Ovary (tissue), 9 donors: ENCODE measurements around the gene UST. TPM values are rescaled to one million over a fixed set of nuclear protein-coding genes. Genes with fewer than 3 reads are reported as not detected.

Source experiments
- DNase-seq, 5 donors: peaks; one replicate each; pipeline ENCODE4 v3.0.0-alpha.2; 2019 to 2020
- H3K27ac ChIP-seq, 2 donors: fragments of 200-600 bp; one replicate each; pipeline versions ENCODE4 v1.5.1 to v1.8.0; 2019 to 2022
- H3K27me3 ChIP-seq: fragments of 200-600 bp; one replicate; pipeline ENCODE4 v1.8.0; 2022
- H3K36me3 ChIP-seq: fragments of 200-600 bp; sonication (generic); one replicate; pipeline ENCODE4 v1.5.1; 2019
- H3K4me1 ChIP-seq: one replicate; pipeline ENCODE4 v1.8.1; 2013; ENCODE audit warnings: mild to moderate bottlenecking, moderate library complexity; ENCODE audit not compliant: insufficient read depth
- H3K4me3 ChIP-seq: fragments of 200-600 bp; sonication (generic); one replicate; pipeline ENCODE4 v1.5.1; 2017
- H3K9me3 ChIP-seq, 2 donors: fragments of 200-600 bp in 1 of 2; sonication (generic) in 1 of 2; one replicate each; pipeline versions ENCODE4 v1.5.1 to v1.8.1; 2013 to 2019; ENCODE audit warnings: mild to moderate bottlenecking in 1 of 2, moderate library complexity in 1 of 2
- CTCF ChIP-seq, 3 donors: fragments of 450-650 bp in 2 of 3; fragments of 200-600 bp in 1 of 3; IDR thresholded peaks; one replicate each; pipeline versions ENCODE4 v1.5.1 to v1.8.0; 2016 to 2022; ENCODE audit warnings: antibody characterized with exemption in 3 of 3, mild to moderate bottlenecking in 1 of 3
- EP300 ChIP-seq: sonication (generic); formaldehyde crosslinking; IDR thresholded peaks from one replicate; pipeline ENCODE4 v1.6.1; 2017; ENCODE audit warnings: antibody characterized with exemption
- POLR2A ChIP-seq: fragments of 450-650 bp; IDR thresholded peaks from one replicate; pipeline ENCODE4 v1.6.1; 2017; ENCODE audit warnings: antibody characterized with exemption, mild to moderate bottlenecking, moderate library complexity
- WGBS, 3 donors: extraction: QIAGEN DNeasy Blood & Tissue Kit in 1 of 3; methylation state at CpG; one replicate each; pipeline versions ENCODE4 v1.1.5 to v1.1.7; 2013 to 2017; 5-methylcytosine and 5-hydroxymethylcytosine counted together
- intact Hi-C, 4 donors: fragments of 100-400 bp; cut with DNase I; formaldehyde crosslinking; loops; one replicate each; pipeline versions ENCODE4 v1.11.0 to v1.15.1; 2022 to 2023
- polyA plus RNA-seq, 2 donors: library from polyadenylated mRNA; stranded (reverse); fragments of 200-250 nt in 1 of 2; fragments of 350-450 nt in 1 of 2; fragmentation: Illumina TruSeq in 1 of 2; extraction: RNeasy Lipid Tissue Mini Kit (QIAGEN cat#74804) in 1 of 2; gene quantifications; one replicate each; pipeline ENCODE4 v1.2.3, GENCODE V29; 2013 to 2014
- total RNA-seq, 7 donors: library from RNA; depleted of rRNA in 2 of 7; stranded (reverse); fragments of >200 nt in 2 of 7; fragmentation: NEBNext Ultra II Directional in 3 of 7; extraction: Animal tissue kit (Norgen Biotek cat#: 25700) in 3 of 7; gene quantifications; one replicate each; pipeline versions ENCODE4 v1.1.0 to v1.2.4, GENCODE V29; 2016 to 2023
- donor health status: DM: no; HTN: no; CAD: no; lungs with moderate emphysema.
- donor health status: DM: no; HTN: no; CAD: no.
- donor health status: Bipolar disorder and iron deficiency.
- donor health status: DM: yes; HTN: yes; CAD: no.
- donor health status: DM: no; HTN: no; CAD: no.
- donor health status: DM: yes; HTN: yes; CAD: no.

The UST gene
- total and polyA plus RNA-seq, 9 donors, result 11.8 to 20.1 (median 16.5) TPM

DNA sequence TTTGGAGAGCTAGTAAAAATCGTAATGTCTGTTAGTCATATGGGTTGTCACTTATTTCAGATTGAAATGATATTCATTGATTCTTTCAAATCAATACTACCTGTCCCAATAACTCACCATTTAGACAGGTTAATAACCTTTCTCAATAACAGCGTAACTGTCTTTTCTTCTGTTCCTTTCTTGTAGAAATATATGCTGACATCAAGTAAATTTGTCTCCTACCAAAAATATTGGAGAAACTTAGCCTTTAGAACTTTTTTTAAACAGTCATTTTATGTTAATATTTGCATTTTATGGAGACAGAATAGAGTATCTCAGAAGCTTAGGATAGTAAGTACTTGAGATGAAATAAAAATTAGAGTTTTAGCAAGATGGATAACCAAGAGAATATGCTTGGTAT lies 278.2 kb downstream of the UST start:
- WGBS, 3 donors, result 94 to 95% (median 95%) methylated on average over 2 of the region's 2 CpGs
- no peak for DNase-seq
- H3K27ac ChIP-seq, result peak overlapping the region in 1 of 2 donors; percentile 33
- intact Hi-C loops, result loop anchor here in 3 of 4 donors (5.0 to 10.0 kb wide), 4 partner anchors 450 to 497 kb away; no protein-coding TSS in a partner anchor
- no peaks in the 10 kb centered on the region for H3K27me3 ChIP-seq
- no peaks in the 10 kb centered on the region for H3K36me3 ChIP-seq
- no peaks in the 10 kb centered on the region for H3K4me1 ChIP-seq
- no peak for TF ChIP-seq EP300
- TF ChIP-seq CTCF (IDR thresholded peaks at IDR 0.05), result no peak
- no peak for TF ChIP-seq POLR2A
- H3K4me3 ChIP-seq, result no peak overlapping the region
- no peaks in the 10 kb centered on the region for H3K9me3 ChIP-seq

DNA sequence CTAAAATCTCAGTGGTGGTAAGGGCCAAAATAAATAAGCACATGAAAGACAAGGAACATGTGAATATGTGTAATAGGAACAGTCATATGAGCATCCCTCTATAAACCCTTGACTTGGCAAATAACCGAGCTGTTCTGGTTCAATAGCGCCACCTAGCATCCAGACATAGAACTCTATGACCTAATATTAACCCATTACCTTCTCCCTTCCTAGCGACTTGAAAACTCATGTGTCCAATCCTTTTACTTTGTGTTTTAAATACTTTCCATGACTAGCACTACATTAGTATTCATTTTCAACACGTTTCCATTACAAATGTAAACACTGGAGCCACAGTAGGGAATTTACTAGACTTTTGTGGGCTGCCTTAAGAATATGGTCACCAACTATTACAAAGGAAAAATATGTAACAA lies 279.7 kb downstream of the UST start:
- 42 to 46% (median 46%) methylated on average over 4 of the region's 4 CpGs for WGBS, 3 donors
- intact Hi-C loops, result loop anchor here in 3 of 4 donors (5.0 to 10.0 kb wide), 4 partner anchors 452 to 496 kb away; no protein-coding TSS in a partner anchor
- Histone ChIP-seq H3K4me1 (no peaks in the 10 kb centered on the region), H3K27me3 (no peaks in the 10 kb centered on the region), H3K27ac (no peak overlapping the region), H3K36me3 (no peaks in the 10 kb centered on the region), H3K9me3 (no peaks in the 10 kb centered on the region), H3K4me3 (no peak overlapping the region)
- peak in 1 of 5 donors; percentile 45 for DNase-seq
- TF ChIP-seq CTCF (IDR thresholded peaks at IDR 0.05), result peak; percentile 29 to 67 (median 57)
- TF ChIP-seq POLR2A, result no peak
- no peak for TF ChIP-seq EP300

GRCh38 chr6:149027484-149027883 lies 280.7 kb downstream of the UST start:
- H3K27ac ChIP-seq, result no peak overlapping the region
- no peak for TF ChIP-seq CTCF (IDR thresholded peaks at IDR 0.05)
- TF ChIP-seq POLR2A, result no peak
- no peak for TF ChIP-seq EP300
- no peak overlapping the region for H3K4me3 ChIP-seq
- intact Hi-C loops, result loop anchor here in 3 of 4 donors (5.0 to 10.0 kb wide), 4 partner anchors 453 to 495 kb away; no protein-coding TSS in a partner anchor
- no peaks in the 10 kb centered on the region for H3K36me3 ChIP-seq
- WGBS, 3 donors, result 89 to 94% (median 91%) methylated on average over 1 of the region's 1 CpG
- H3K27me3 ChIP-seq, result no peaks in the 10 kb centered on the region
- no peak for DNase-seq
- no peaks in the 10 kb centered on the region for H3K9me3 ChIP-seq
- H3K4me1 ChIP-seq, result peaks cover 7% of the 10 kb centered on the region

DNA sequence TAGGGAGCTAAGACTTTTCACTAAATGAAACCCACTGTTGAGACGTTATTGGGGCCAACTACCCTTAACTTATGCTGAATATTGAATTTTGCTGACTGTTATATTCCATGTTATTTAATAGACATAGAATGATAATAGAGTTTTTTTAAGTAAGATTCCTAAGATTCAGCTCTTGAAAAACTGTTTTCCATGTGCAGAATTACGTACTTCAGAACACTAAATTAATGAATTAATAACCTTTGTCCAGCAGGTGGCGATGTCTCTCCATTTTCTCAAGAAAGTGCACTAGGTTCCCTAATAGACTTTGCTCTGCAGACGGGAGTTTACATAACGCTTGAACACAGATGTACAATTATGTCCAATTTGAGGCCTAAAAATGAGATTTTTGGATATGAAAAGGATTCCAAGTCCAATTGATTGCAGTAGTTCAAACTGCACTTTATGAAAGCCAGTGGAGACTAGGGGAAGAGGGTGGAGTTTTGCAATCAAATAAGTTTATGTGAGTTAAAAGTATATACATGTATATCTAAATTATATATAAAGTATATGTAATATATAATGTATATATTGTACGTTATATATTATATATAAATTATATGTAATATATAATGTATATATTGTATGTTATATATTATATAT lies 282.1 kb downstream of the UST start:
- TF ChIP-seq CTCF (IDR thresholded peaks at IDR 0.05) (peak; percentile 65 to 89 (median 84)), EP300 (no peak)
- intact Hi-C loops, result loop anchor here in 3 of 4 donors (5.0 to 10.0 kb wide), 4 partner anchors 454 to 493 kb away; no protein-coding TSS in a partner anchor
- H3K4me3 ChIP-seq, result no peak overlapping the region
- DNase-seq, result peak in 4 of 5 donors; percentile 47 to 80 (median 72)
- no peaks in the 10 kb centered on the region for H3K36me3 ChIP-seq
- 7 to 11% (median 10%) methylated on average over 6 of the region's 6 CpGs for WGBS, 3 donors
- H3K27ac ChIP-seq, result no peak overlapping the region
- peaks cover 13% of the 10 kb centered on the region for H3K4me1 ChIP-seq
- H3K9me3 ChIP-seq, result no peaks in the 10 kb centered on the region
- no peaks in the 10 kb centered on the region for H3K27me3 ChIP-seq
